K562 (cell line): Measurements from ENCODE around the gene SLC15A5. TPM values are rescaled to one million over a fixed set of nuclear protein-coding genes. Genes with fewer than 3 reads are reported as not detected.

Experiments used
- ATAC-seq: fragments of 200-7000 bp; cut with Tn5 transposase; 3 replicates; pipeline ENCODE4 v1.9.1; 2020; ENCODE audit warnings: moderate library complexity
- BruUV-seq: library from RNA; stranded (reverse); fragments of 400-500 nt; replicated peaks from 2 replicates; lab custom pipeline; 2021; lab: Mats Ljungman, UMichigan
- CTCF ChIA-PET: fragments of 300-600 bp; formaldehyde crosslinking; extraction: SDS; loops from one replicate; lab custom pipeline; 2021; ENCODE audit warnings: low intra/inter-chr PET ratio; lab: Yijun Ruan, JAX
- POLR2A ChIA-PET: fragments of 300-600, 350-650 bp; sonication (Branson Sonifier 250); formaldehyde crosslinking; extraction: SDS; loops from one replicate; lab custom pipeline; 2021; ENCODE audit warnings: antibody characterized with exemption, inconsistent platforms; lab: Yijun Ruan, JAX
- DNase-seq, 4 experiments: peaks; one replicate each; pipeline versions ENCODE4 v3.0.0 to v3.0.0-alpha.2; 2011 to 2018; ENCODE audit warnings: low spot score in 3 of 4, mixed read lengths in 3 of 4; ENCODE audit errors: extremely low read depth in 1 of 4
- FAIRE-seq: peaks from 2 replicates; lab custom pipeline; 2011; peaks lifted over from hg19 to GRCh38; lab: Jason Lieb, UNC
- H2AFZ ChIP-seq: 2 replicates; pipeline ENCODE4 v1.6.0; 2011; ENCODE audit warnings: low read depth, low read length, control low read depth, inconsistent platforms
- H3K27ac ChIP-seq: fragments of 200-600 bp; 3 replicates; pipeline ENCODE4 v1.8.0; 2011; ENCODE audit warnings: low read depth, mild to moderate bottlenecking, control low read depth, inconsistent platforms, low read length, moderate library complexity, mixed read lengths; ENCODE audit errors: extremely low read depth
- H3K27me3 ChIP-seq, 2 experiments: fragments of 300-600 bp in 1 of 2; 2 replicates in 1 of 2; 3 replicates in 1 of 2; pipeline versions ENCODE4 v1.6.0 to v1.8.0; 2011; ENCODE audit warnings: inconsistent platforms in 2 of 2, low read length in 2 of 2, mild to moderate bottlenecking in 1 of 2, mixed read lengths in 1 of 2, moderate library complexity in 1 of 2; ENCODE audit not compliant: control insufficient read depth in 2 of 2, insufficient read depth in 2 of 2
- H3K36me3 ChIP-seq: fragments of 300-600 bp; 3 replicates; pipeline ENCODE4 v1.8.0; 2011; ENCODE audit warnings: mild to moderate bottlenecking, low read length, inconsistent platforms; ENCODE audit not compliant: control insufficient read depth, insufficient read depth
- H3K4me1 ChIP-seq, 2 experiments: fragments of 200-600 bp in 1 of 2; replicated peaks in 1 of 2; 2 replicates in 1 of 2; 3 replicates in 1 of 2; pipeline versions ENCODE4 v1.5.1 to v1.8.0; 2011; ENCODE audit warnings: inconsistent platforms in 2 of 2, low read length in 2 of 2, mild to moderate bottlenecking in 1 of 2, mixed read lengths in 1 of 2, moderate library complexity in 1 of 2; ENCODE audit not compliant: control insufficient read depth in 2 of 2, insufficient read depth in 2 of 2
- H3K4me2 ChIP-seq: 2 replicates; pipeline ENCODE4 v1.6.1; 2011; ENCODE audit warnings: low read length, control low read depth, inconsistent platforms, mixed read lengths; ENCODE audit not compliant: insufficient read depth
- H3K4me3 ChIP-seq: fragments of 200-600 bp; sonication (generic), shearing (Covaris generic); 2 replicates; pipeline ENCODE4 v1.5.1; 2016; ENCODE audit warnings: control low read depth, inconsistent platforms
- H3K79me2 ChIP-seq: fragments of 200-600 bp; 3 replicates; pipeline ENCODE4 v1.8.0; 2011; ENCODE audit warnings: low read length, inconsistent platforms; ENCODE audit not compliant: control insufficient read depth, insufficient read depth
- H3K9ac ChIP-seq, 2 experiments: 2 replicates each; pipeline versions ENCODE4 v1.6.0 to v1.6.1; 2011; ENCODE audit warnings: low read depth in 2 of 2, low read length in 2 of 2, control low read depth in 1 of 2, inconsistent platforms in 1 of 2, mild to moderate bottlenecking in 1 of 2, mixed read lengths in 1 of 2; ENCODE audit not compliant: insufficient read depth in 1 of 2
- H3K9me1 ChIP-seq: one replicate; pipeline ENCODE4 v1.6.0; 2011; ENCODE audit warnings: inconsistent platforms, mild to moderate bottlenecking, low read length, moderate library complexity; ENCODE audit not compliant: control insufficient read depth, insufficient read depth
- H3K9me3 ChIP-seq: replicated peaks from 2 replicates; pipeline ENCODE4 v1.5.1; 2011; ENCODE audit warnings: low read depth, low read length, inconsistent platforms; ENCODE audit not compliant: control insufficient read depth, insufficient read depth
- H4K20me1 ChIP-seq: replicated peaks from 2 replicates; pipeline ENCODE4 v1.6.1; 2011; ENCODE audit warnings: low read length, inconsistent platforms, mixed read lengths; ENCODE audit not compliant: control insufficient read depth, insufficient read depth
- STAG1 ChIP-seq: sonication (generic); formaldehyde crosslinking; IDR thresholded peaks from 2 replicates; pipeline ENCODE4 v1.5.0; 2020; ENCODE audit warnings: missing genetic modification reagents, borderline replicate concordance
- TAF7 ChIP-seq: fragments of 450-650 bp; IDR thresholded peaks from 2 replicates; pipeline ENCODE4 v1.6.1; 2016; ENCODE audit warnings: missing genetic modification characterization, missing compliant biosample characterization
- WGBS: fragments of 100-300 bp; shearing (Covaris generic); methylation state at CpG from one replicate; pipeline ENCODE4 v1.1.6; 2016; ENCODE audit warnings: low coverage, mixed read lengths; ENCODE audit not compliant: insufficient coverage; ENCODE audit errors: missing lambda C conversion rate; 5-methylcytosine and 5-hydroxymethylcytosine counted together
- in situ Hi-C: fragments of 300-500 bp; cut with MboI; formaldehyde crosslinking; loops from 4 replicates; pipeline ENCODE4 v1.15.0; 2018; ENCODE audit warnings: inconsistent platforms, mixed read lengths
- intact Hi-C: fragments of 100-400 bp; cut with micrococcal nuclease; formaldehyde crosslinking; loops from 2 replicates; pipeline ENCODE4 v1.14.2; 2022
- polyA plus RNA-seq, 8 experiments: library from polyadenylated mRNA; depleted of rRNA in 4 of 8; stranded (reverse) in 5 of 8; unstranded in 3 of 8; fragments of >200 nt; fragmentation: Nextera tagmentation in 2 of 8; fragmentation: Illumina TruSeq in 1 of 8; extraction: Ambion mirVana in 2 of 8; extraction: Trizol in 1 of 8; gene quantifications; 2 replicates each; pipeline versions ENCODE4 v1.2.1 to v1.2.3, GENCODE V29; 2011 to 2014; ENCODE audit warnings: inconsistent platforms in 1 of 8, missing spikeins in 1 of 8
- total RNA-seq, 7 experiments: library from RNA; depleted of rRNA in 6 of 7; stranded (reverse); fragments of >200 nt in 6 of 7; fragmentation: Illumina TruSeq in 2 of 7; extraction: Trizol in 2 of 7; gene quantifications; 2 replicates each; pipeline versions ENCODE4 v1.2.1 to v1.2.3, GENCODE V29; 2011 to 2021; ENCODE audit warnings: low replicate concordance in 1 of 7
- TF ChIP-seq, protein P1 (sequence below), 3 experiments: fragments of 200-800 bp in 1 of 3; sonication (Bioruptor generic) in 1 of 3; sonication (generic) in 1 of 3; formaldehyde crosslinking in 1 of 3; IDR thresholded peaks; 2 replicates each; pipeline versions ENCODE4 v1.6.1 to v1.8.0; 2016 to 2022; ENCODE audit warnings: mild to moderate bottlenecking in 2 of 3, missing compliant biosample characterization in 2 of 3, missing genetic modification characterization in 2 of 3, missing genetic modification reagents in 1 of 3
- TF ChIP-seq, protein P2 (sequence below): fragments of 250-450 bp; sonication (Bioruptor Pico); IDR thresholded peaks from 2 replicates; pipeline ENCODE4 v1.8.0; 2022; ENCODE audit warnings: moderate library complexity, mild to moderate bottlenecking, inconsistent platforms

Gene SLC15A5
- total and polyA plus RNA-seq, 9 of the 15 experiments (the other 6 are each of a cell fraction or from before 2014, with no cell fraction given): not detected

DNA sequence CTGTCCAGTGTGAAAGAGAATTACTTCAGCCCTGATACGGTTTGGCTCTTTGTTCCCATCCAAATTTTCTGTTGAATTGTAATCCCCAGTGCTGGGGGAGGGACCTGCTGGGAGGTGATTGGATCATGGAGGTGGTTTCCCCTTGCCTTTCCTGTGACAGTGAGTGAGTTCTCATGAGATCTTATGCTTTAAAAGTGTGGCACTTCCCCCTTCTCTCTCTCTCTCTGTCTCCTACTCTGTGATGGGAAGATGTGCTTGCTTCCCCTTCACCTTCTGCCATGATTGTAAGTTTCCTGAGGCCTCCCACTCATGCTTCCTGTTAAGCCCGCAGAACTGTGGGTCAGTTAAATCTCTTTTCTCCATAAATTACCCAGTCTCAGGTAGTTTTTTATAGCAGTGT is 5.5 kb upstream of the SLC15A5 start:
- TF ChIP-seq, protein P1, sequence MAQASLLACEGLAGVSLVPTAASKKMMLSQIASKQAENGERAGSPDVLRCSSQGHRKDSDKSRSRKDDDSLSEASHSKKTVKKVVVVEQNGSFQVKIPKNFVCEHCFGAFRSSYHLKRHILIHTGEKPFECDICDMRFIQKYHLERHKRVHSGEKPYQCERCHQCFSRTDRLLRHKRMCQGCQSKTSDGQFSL (CRISPR knock-in tag; IDR thresholded peaks at IDR 0.05): no peak
- TF ChIP-seq, protein P1 (tag; IDR thresholded peaks at IDR 0.05): no peak
- TF ChIP-seq STAG1 (CRISPR knock-in tag): no peak
- TF ChIP-seq TAF7: no peak
- TF ChIP-seq, protein P2, sequence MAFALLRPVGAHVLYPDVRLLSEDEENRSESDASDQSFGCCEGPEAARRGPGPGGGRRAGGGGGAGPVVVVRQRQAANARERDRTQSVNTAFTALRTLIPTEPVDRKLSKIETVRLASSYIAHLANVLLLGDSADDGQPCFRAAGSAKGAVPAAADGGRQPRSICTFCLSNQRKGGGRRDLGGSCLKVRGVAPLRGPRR (CRISPR knock-in tag): no peak
- CTCF ChIA-PET: no interaction called here
- no peak for FAIRE-seq
- Histone ChIP-seq H3K27ac (no peak overlapping the region), H3K9ac (no peak overlapping the region), H3K4me2 (no peak overlapping the region), H3K79me2 (no peaks in the 10 kb centered on the region), H3K27me3 (no peaks in the 10 kb centered on the region), H4K20me1 (no peaks in the 10 kb centered on the region), H3K36me3 (no peaks in the 10 kb centered on the region), H3K4me3 (no peak overlapping the region), H3K9me3 (no peaks in the 10 kb centered on the region), H3K9me1 (no peaks in the 10 kb centered on the region), H2AFZ (no peak overlapping the region), H3K4me1 (no peaks in the 10 kb centered on the region)
- no peak for DNase-seq
- BruUV-seq: no TSS peak
- POLR2A ChIA-PET: no interaction called here
- in situ Hi-C loops (no loop called here), intact Hi-C loops (no loop called here)
- ATAC-seq: no peak
- WGBS: 6% methylated on average over 2 of the region's 2 CpGs
